GM04503 (cell line): ENCODE data around the gene ERLIN1.
"Not testable (repeated sequence)": the region's sequence is repeated elsewhere in the genome, so short reads cannot be mapped to it uniquely, and the experiment has no call there.

Source experiments
- DNase-seq: peaks from one replicate; pipeline ENCODE4 v3.0.0-alpha.2; 2012; ENCODE audit warnings: low read depth

Gene ERLIN1

GRCh38 chr10:100133801-100134200, 52.0 kb downstream of the ERLIN1 start:
- DNase-seq, result no peak

- no peak for DNase-seq
Measured at GRCh38 chr10:100132427-100132826, 53.4 kb downstream of the ERLIN1 start.

- DNase-seq, result no peak
Measured at GRCh38 chr10:100131571-100131970, 54.3 kb downstream of the ERLIN1 start.

GRCh38 chr10:100130831-100131230, 55.0 kb downstream of the ERLIN1 start:
- DNase-seq, result no peak

- no peak for DNase-seq
Measured at GRCh38 chr10:100129424-100129823, 56.4 kb downstream of the ERLIN1 start.

GRCh38 chr10:100128951-100129350, 56.9 kb downstream of the ERLIN1 start:
- DNase-seq, result no peak

GRCh38 chr10:100125335-100125734, 60.5 kb downstream of the ERLIN1 start:
- not testable (repeated sequence) for DNase-seq

GRCh38 chr10:100124097-100124496, 61.7 kb downstream of the ERLIN1 start:
- DNase-seq, result no peak

- DNase-seq, result no peak
Measured at GRCh38 chr10:100122780-100123179, 63.0 kb downstream of the ERLIN1 start.

- no peak for DNase-seq
Measured at GRCh38 chr10:100120550-100120949, 65.3 kb downstream of the ERLIN1 start.

GRCh38 chr10:100119726-100120125, 66.1 kb downstream of the ERLIN1 start:
- no peak for DNase-seq

- no peak for DNase-seq
Measured at GRCh38 chr10:100114976-100115770, 70.7 kb downstream of the ERLIN1 start.

- no peak for DNase-seq
Measured at GRCh38 chr10:100114460-100114859, 71.4 kb downstream of the ERLIN1 start.

GRCh38 chr10:100109670-100110069, 76.2 kb downstream of the ERLIN1 start:
- DNase-seq, result no peak

- no peak for DNase-seq
Measured at GRCh38 chr10:100106865-100107264, 79.0 kb downstream of the ERLIN1 start.

GRCh38 chr10:100104300-100104699, 81.5 kb downstream of the ERLIN1 start:
- DNase-seq, result no peak

GRCh38 chr10:100103581-100103980, 82.2 kb downstream of the ERLIN1 start:
- no peak for DNase-seq

GRCh38 chr10:100101192-100102076, 84.4 kb downstream of the ERLIN1 start:
- DNase-seq, result no peak

- DNase-seq, result no peak
Measured at GRCh38 chr10:100100651-100101184, 85.1 kb downstream of the ERLIN1 start.
